Measurements from ENCODE around the gene FOXK1. TPM values are rescaled to one million over a fixed set of nuclear protein-coding genes. Genes with fewer than 3 reads are reported as not detected.

FOXK1 gene
- total RNA-seq, 3 donors from 2014 or later, result 30.1 to 48.5 (median 33.4) TPM

DNA sequence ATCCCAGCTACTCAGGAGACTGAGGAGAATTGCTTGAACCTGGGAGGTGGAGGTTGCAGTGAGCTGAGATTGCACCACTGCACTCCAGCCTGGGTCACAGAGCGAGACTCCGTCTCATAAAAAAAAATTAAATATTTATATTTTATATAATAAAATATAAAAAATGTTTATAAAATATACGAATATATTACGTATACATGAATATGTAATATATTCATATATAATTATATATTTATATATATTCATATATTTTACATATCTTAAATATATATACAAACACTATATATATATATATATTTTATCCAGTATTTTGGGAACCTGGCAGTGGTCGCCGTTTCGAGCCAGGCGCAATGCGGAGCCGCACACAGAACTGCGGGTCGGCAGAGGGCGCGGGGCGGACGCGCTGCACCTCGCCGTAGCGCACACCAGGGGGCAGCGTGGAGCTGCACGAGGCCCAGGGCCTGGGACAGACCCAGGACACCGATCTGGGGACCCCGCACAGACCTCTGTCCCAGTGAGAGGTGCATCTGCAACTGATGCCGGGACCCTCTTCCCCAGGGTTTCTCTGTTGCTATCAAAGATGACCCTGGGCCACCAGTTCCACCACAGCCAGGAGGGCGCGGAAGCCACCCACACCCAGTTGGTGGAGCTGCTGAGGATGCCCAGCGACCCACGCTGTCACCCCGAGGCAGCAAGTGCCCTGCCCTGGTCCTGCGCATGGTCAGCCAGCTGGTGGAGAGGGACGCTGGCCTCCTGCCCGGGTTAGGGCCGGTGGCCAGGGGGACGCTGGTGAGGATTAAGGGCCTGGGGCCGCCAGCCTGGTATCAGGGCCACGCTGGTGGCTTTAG lies 116.0 kb downstream of the FOXK1 start:
- H3K4me3 ChIP-seq, result no peak overlapping the region
- H3K4me1 ChIP-seq (ENCODE audit: low read depth), result no peaks in the 10 kb centered on the region
- ATAC-seq (peak; percentile 87), DNase-seq (peak; percentile 56 to 73 (median 57))
- no peaks in the 10 kb centered on the region for H3K36me3 ChIP-seq (ENCODE audit: low read depth)
- intact Hi-C loops (cut with DNase I, micrococcal nuclease), result no loop called here
- TF ChIP-seq, protein P1, sequence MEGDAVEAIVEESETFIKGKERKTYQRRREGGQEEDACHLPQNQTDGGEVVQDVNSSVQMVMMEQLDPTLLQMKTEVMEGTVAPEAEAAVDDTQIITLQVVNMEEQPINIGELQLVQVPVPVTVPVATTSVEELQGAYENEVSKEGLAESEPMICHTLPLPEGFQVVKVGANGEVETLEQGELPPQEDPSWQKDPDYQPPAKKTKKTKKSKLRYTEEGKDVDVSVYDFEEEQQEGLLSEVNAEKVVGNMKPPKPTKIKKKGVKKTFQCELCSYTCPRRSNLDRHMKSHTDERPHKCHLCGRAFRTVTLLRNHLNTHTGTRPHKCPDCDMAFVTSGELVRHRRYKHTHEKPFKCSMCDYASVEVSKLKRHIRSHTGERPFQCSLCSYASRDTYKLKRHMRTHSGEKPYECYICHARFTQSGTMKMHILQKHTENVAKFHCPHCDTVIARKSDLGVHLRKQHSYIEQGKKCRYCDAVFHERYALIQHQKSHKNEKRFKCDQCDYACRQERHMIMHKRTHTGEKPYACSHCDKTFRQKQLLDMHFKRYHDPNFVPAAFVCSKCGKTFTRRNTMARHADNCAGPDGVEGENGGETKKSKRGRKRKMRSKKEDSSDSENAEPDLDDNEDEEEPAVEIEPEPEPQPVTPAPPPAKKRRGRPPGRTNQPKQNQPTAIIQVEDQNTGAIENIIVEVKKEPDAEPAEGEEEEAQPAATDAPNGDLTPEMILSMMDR (IDR thresholded peaks at IDR 0.05), result peak; percentile 85
- no peaks in the 10 kb centered on the region for H3K9me3 ChIP-seq

DNA sequence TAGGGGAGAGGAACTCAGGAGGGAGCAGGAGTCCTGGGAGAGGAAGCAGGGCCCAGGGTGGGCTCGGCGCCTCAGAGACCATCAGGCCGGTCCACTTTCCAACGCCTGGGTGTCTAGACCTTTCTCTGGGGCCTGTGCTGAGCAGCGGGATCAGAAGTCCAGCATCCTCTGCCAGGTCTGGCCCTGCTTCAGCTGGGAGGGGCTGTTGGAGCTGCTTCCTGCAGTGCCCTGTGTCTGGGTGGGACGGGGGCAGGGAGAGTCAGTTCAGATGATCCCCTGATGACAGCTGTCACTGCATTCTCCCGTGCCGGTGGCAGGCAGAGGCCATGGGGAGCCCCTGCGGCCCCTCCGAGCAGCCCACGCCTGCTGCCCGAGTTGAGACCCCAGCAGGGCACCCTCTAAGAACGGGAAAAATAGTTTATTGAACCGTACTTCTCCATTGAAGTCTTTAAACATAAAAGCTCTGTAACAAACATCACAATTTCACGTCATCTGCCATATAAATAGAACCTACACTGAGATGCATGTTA lies 116.7 kb downstream of the FOXK1 start:
- TF ChIP-seq, protein P1 (IDR thresholded peaks at IDR 0.05), result no peak
- peak; percentile 8 for ATAC-seq
- Histone ChIP-seq H3K9me3 (no peaks in the 10 kb centered on the region), H3K4me1 (ENCODE audit: low read depth) (no peaks in the 10 kb centered on the region), H3K4me3 (no peak overlapping the region), H3K36me3 (ENCODE audit: low read depth) (no peaks in the 10 kb centered on the region)
- peak in 1 of 3 donors; percentile 47 for DNase-seq
- intact Hi-C loops (cut with DNase I, micrococcal nuclease), result no loop called here

DNA sequence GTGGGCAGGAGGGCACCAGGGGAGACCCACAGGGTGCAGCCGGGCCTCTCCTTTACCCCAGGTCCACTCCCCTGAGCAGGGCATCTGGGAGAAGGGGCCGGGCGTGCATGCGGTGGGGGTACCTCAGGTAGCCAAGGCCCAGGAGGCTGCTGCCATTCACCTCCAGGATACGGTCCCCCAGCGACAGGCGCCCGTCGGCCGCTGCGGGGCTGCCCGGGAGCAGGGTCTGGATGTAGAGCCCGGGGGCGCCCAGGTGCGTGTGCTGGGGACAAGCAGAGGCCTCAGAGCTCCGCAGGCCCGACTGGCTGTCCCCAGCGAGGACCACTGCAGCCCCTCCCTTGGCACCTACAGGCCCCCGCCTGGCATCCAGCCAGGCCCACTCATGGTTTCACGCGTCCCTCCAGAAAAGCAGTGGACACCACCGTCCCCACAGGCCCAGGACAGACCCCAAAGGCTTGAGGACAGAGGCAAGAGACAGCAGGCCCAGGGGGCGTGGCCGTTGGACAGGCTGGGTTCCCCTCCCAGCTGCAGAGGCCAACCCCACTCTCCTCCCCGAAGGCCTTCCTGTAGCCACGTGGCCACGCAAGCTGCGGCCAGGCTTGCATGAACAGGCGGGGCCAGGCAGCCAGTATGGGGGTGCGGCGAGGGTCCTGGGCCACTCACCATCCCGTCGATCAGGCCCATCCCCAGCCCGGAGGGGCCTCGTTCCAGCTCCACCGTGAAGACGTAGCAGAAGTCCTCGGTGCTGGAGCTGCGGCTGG lies 117.6 kb downstream of the FOXK1 start:
- ATAC-seq, result peak; percentile 18
- peak in 1 of 3 donors; percentile 46 for DNase-seq
- intact Hi-C loops (cut with DNase I, micrococcal nuclease), result no loop called here
- TF ChIP-seq, protein P1 (IDR thresholded peaks at IDR 0.05), result no peak
- Histone ChIP-seq H3K9me3 (no peaks in the 10 kb centered on the region), H3K36me3 (ENCODE audit: low read depth) (no peaks in the 10 kb centered on the region), H3K4me1 (ENCODE audit: low read depth) (no peaks in the 10 kb centered on the region), H3K4me3 (no peak overlapping the region)

DNA sequence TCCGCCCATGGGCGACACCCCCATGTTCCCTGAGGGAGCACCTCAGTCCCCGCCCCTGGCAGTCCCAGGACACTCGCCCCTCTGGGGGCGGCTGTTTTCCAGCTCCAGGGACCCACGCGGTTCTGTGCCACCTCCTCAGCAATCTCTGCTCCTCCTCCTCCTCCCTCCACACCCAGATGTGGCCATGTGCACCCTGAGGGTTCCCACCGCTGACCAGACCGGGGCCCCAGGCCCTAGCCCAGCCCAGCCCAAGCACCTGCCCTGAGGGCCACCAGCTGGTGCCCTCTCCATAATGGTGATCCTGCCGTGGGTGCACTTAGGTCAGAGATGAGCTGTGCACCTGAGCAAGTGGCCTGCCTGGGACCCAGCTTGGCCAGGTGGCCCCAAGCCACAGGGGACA lies 118.4 kb downstream of the FOXK1 start:
- intact Hi-C loops (cut with DNase I, micrococcal nuclease), result no loop called here
- no peaks in the 10 kb centered on the region for H3K36me3 ChIP-seq (ENCODE audit: low read depth)
- H3K4me1 ChIP-seq (ENCODE audit: low read depth), result no peaks in the 10 kb centered on the region
- TF ChIP-seq, protein P1 (IDR thresholded peaks at IDR 0.05), result no peak
- H3K4me3 ChIP-seq, result no peak overlapping the region
- no peaks in the 10 kb centered on the region for H3K9me3 ChIP-seq
- peak in 1 of 3 donors; percentile 42 for DNase-seq
- peak; percentile 5 for ATAC-seq

DNA sequence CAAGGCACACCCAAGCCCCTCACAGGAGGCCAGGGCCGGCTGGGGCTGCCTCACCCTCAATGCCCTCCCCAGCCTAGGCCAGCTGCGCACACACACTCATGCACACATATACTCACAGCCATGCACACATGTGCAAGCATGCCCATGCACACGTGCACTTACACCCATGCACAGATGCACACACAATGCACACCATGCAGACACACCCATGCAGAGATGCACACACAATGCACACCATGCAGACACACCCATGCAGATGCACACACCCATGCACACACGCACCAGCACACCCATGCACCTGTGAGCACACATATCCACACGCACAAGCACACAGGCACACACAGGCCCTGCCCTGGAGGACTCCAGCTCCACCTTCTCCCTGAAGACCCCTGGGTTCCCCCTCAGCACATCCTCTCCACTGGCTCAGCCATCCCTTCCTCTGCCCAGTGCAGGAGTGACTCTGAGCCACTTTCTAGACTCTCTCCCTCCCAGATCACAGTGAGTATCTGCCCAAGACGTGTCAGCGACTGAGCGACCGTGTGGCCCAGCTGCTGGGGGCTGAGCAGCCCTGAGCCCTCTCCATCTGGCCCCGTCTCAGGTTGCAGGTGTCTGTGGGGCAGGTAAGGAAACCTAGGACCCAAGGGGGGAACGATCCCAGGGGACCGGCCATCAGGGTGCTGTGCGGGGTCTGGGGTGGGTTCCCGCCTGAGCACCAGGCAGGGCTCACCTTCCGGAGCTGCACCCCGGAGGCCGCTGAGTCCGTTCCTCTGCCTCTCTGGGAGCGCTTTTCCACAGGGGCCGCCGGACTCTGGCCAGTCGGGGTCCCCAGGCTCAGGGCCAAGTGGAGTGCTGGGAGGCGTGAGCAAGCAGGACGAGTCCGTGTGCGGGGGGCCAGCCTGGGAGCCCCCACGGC lies 119.1 kb downstream of the FOXK1 start:
- intact Hi-C loops (cut with DNase I, micrococcal nuclease), result no loop called here
- TF ChIP-seq, protein P1 (IDR thresholded peaks at IDR 0.05), result no peak
- Histone ChIP-seq H3K4me1 (ENCODE audit: low read depth) (no peaks in the 10 kb centered on the region), H3K4me3 (no peak overlapping the region), H3K9me3 (no peaks in the 10 kb centered on the region), H3K36me3 (ENCODE audit: low read depth) (no peaks in the 10 kb centered on the region)
- peak in 1 of 3 donors; percentile 44 for DNase-seq
- peak; percentile 4 for ATAC-seq
